ENCODE data around the gene ERICH2.
A peak's percentile ranks its signal among the peaks of the same experiment; 100 is the strongest.

The ERICH2 gene

DNA sequence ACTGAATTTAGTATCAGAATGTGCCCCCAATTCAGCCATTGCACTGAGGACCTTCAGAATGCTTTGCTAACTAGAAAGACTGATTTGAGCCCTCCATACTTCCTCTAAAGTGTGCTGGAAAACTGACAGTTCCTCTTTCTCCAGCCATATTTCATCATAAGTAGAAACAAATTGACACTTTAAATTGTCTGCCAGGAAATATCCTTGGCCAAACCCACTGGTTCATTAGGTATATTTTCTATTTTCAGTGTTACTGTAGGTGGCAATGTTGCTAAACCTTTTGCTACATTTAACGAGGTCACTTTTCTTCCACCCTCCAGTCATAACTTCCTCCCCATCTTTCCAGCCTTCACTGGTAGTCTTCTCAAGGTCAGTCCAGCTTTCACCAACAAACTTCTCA, 33.5 kb upstream of the ERICH2 start:
- DNase-seq (ENCODE audit: low read depth in 2 of 2), result no peak
- TF ChIP-seq CTCF (IDR thresholded peaks at IDR 0.05; ENCODE audit: low read depth, low read length), result no peak
- no peak overlapping the region for H3K4me3 ChIP-seq (replicated peaks in 1 of 2; ENCODE audit: low read depth in 2 of 2, low read length in 2 of 2)

GRCh38 chr2:170737406-170737805, 32.8 kb upstream of the ERICH2 start:
- DNase-seq (ENCODE audit: low read depth in 2 of 2), result no peak
- H3K4me3 ChIP-seq (replicated peaks in 1 of 2; ENCODE audit: low read depth in 2 of 2, low read length in 2 of 2), result no peak overlapping the region
- TF ChIP-seq CTCF (IDR thresholded peaks at IDR 0.05; ENCODE audit: low read depth, low read length), result no peak

GRCh38 chr2:170737821-170738220, 32.4 kb upstream of the ERICH2 start:
- peak in 1 of 2 donors; percentile 19 for DNase-seq (ENCODE audit: low read depth in 2 of 2)
- no peak overlapping the region for H3K4me3 ChIP-seq (replicated peaks in 1 of 2; ENCODE audit: low read depth in 2 of 2, low read length in 2 of 2)
- no peak for TF ChIP-seq CTCF (IDR thresholded peaks at IDR 0.05; ENCODE audit: low read depth, low read length)

- peak; percentile 64 to 94 for DNase-seq (ENCODE audit: low read depth in 2 of 2)
- no peak for TF ChIP-seq CTCF (IDR thresholded peaks at IDR 0.05; ENCODE audit: low read depth, low read length)
Observed at GRCh38 chr2:170739048-170739447, 31.1 kb upstream of the ERICH2 start.

GRCh38 chr2:170739507-170740046, 30.6 kb upstream of the ERICH2 start:
- no peak for TF ChIP-seq CTCF (IDR thresholded peaks at IDR 0.05; ENCODE audit: low read depth, low read length)
- DNase-seq (ENCODE audit: low read depth in 2 of 2), result no peak

More at GRCh38 chr2:170739048-170739447, 31.1 kb upstream of the ERICH2 start:
- H3K4me3 ChIP-seq (replicated peaks in 1 of 2; ENCODE audit: low read depth in 2 of 2, low read length in 2 of 2), result no peak overlapping the region

GRCh38 chr2:170740660-170741059, 29.5 kb upstream of the ERICH2 start:
- H3K4me3 ChIP-seq (replicated peaks in 1 of 2; ENCODE audit: low read depth in 2 of 2, low read length in 2 of 2), result no peak overlapping the region
- TF ChIP-seq CTCF (IDR thresholded peaks at IDR 0.05; ENCODE audit: low read depth, low read length), result no peak
- DNase-seq (ENCODE audit: low read depth in 2 of 2), result no peak

More at GRCh38 chr2:170739507-170740046, 30.6 kb upstream of the ERICH2 start:
- H3K4me3 ChIP-seq (replicated peaks in 1 of 2; ENCODE audit: low read depth in 2 of 2, low read length in 2 of 2), result no peak overlapping the region

DNA sequence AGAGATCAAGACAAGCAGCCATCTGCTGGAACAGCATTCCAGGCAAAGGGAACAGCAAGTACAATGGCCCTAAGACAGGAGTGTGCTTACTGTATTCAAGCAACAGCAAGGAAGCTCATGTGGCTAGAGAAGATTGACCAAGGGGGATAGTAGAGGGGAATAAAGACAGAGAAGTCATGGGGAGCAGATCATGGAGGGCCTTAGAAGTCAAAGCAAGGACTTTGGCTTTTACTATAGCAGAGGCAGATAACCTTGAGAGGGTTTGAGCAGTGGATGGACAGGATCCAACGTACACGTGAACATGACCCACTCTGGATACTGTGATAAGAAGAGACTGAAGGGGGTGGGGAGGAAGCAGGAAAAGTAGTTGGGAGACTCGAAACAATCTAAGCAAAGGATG, 28.2 kb upstream of the ERICH2 start:
- TF ChIP-seq CTCF (IDR thresholded peaks at IDR 0.05; ENCODE audit: low read depth, low read length), result no peak
- DNase-seq (ENCODE audit: low read depth in 2 of 2), result no peak
- H3K4me3 ChIP-seq (replicated peaks in 1 of 2; ENCODE audit: low read depth in 2 of 2, low read length in 2 of 2), result no peak overlapping the region

Measured in cardiac fibroblast (primary cell).